Uterus (tissue), 2 donors: ENCODE data around the gene ELOVL5.

Experiments
- POLR2A ChIP-seq, 2 donors: fragments of 450-650 bp; IDR thresholded peaks; one replicate each; pipeline ENCODE4 v1.6.1; 2016; ENCODE audit warnings: antibody characterized with exemption in 2 of 2, mild to moderate bottlenecking in 1 of 2, moderate library complexity in 1 of 2
- TF ChIP-seq, protein P1 (sequence below), 4 experiments: fragments of 200-600 bp in 2 of 4; fragments of 450-650 bp in 2 of 4; sonication (generic) in 2 of 4; IDR thresholded peaks; one replicate each; pipeline ENCODE4 v1.5.1; 2016 to 2019; ENCODE audit warnings: antibody characterized with exemption in 4 of 4, mild to moderate bottlenecking in 2 of 4, moderate library complexity in 1 of 4

DNA sequence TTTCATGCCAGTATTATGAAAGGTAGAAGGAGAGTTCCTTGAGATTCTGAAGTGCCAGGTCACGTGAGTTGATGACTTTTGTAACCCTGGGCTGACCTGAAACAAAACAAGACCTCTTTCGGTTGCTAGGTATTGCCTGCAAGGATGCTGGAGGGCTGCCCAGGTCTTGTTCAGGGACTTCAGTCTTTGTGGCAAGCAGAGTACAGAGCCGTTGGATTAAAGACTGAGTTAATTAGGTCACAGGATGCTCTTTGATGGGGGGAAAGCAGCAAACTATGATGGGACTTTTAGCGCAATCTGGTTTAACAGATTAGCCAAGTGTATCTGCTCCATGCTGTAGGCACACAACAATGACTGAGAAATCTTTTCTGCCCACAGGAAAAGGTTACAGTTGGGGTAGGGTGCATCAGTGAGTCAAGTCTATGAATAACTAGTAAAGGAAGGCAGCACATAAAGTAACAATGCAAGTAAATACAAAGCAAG is 12.8 kb upstream of the ELOVL5 start:
- TF ChIP-seq, protein P1, sequence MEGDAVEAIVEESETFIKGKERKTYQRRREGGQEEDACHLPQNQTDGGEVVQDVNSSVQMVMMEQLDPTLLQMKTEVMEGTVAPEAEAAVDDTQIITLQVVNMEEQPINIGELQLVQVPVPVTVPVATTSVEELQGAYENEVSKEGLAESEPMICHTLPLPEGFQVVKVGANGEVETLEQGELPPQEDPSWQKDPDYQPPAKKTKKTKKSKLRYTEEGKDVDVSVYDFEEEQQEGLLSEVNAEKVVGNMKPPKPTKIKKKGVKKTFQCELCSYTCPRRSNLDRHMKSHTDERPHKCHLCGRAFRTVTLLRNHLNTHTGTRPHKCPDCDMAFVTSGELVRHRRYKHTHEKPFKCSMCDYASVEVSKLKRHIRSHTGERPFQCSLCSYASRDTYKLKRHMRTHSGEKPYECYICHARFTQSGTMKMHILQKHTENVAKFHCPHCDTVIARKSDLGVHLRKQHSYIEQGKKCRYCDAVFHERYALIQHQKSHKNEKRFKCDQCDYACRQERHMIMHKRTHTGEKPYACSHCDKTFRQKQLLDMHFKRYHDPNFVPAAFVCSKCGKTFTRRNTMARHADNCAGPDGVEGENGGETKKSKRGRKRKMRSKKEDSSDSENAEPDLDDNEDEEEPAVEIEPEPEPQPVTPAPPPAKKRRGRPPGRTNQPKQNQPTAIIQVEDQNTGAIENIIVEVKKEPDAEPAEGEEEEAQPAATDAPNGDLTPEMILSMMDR (IDR thresholded peaks at IDR 0.05), result no peak
- no peak for TF ChIP-seq POLR2A (IDR thresholded peaks at IDR 0.05)
